ENCODE results near the gene F5.

F5 gene

DNA sequence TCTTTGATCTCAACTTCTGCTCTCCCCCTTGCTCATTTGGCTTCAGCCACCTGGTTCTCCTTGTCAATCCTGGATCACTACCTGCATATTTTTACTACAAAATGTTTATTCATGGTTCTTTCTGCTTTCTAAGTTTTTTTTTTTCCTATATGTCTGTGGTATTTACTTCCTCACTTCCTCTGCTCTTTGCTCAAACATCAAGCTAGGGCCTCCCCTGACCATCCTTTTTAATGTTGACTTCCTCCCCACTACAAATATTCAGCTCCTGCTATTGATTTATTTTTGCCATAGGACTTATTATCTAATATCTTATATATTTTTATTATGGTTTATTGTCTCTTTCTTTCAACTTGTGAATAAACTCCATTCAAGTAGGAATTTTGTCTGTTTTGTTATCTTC lies 86.5 kb downstream of the F5 start:
- Histone ChIP-seq H3K36me3 (ENCODE audit: control insufficient read depth in 1 of 2, insufficient read depth in 2 of 2, low read length in 2 of 2) (no peaks in the 10 kb centered on the region), H3K4me3 (ENCODE audit: low read depth in 1 of 2, low read length in 2 of 2) (no peak overlapping the region), H3K27me3 (ENCODE audit: low read depth, low read length) (no peaks in the 10 kb centered on the region), H3K9me3 (ENCODE audit: control insufficient read depth in 1 of 2, low read length in 2 of 2) (no peaks in the 10 kb centered on the region), H3K27ac (ENCODE audit: low read length) (no peak overlapping the region), H3K4me1 (ENCODE audit: control insufficient read depth in 1 of 2, insufficient read depth in 2 of 2, low read length in 2 of 2) (no peaks in the 10 kb centered on the region)

DNA sequence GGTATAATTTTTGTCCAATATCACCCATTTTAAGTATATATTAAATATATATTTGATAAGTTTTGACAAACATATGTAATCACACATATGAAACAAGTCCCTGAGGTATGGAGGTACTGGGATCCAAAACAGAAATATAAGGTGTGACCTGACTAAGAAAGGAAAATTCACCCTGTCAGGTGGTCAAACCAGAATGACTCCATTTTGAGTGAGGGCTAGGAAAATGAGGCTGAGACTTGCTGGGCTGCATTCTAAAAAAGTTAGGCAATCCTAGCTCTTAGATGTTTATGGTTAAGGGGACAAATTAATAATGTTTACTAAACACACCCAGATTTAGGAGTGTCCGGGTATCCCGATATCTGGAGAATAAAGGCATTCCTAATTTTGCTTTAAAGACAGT lies 89.0 kb downstream of the F5 start:
- no peaks in the 10 kb centered on the region for H3K27me3 ChIP-seq (ENCODE audit: low read depth, low read length)
- H3K4me1 ChIP-seq (ENCODE audit: control insufficient read depth in 1 of 2, insufficient read depth in 2 of 2, low read length in 2 of 2): no peaks in the 10 kb centered on the region
- H3K9me3 ChIP-seq (ENCODE audit: control insufficient read depth in 1 of 2, low read length in 2 of 2): no peaks in the 10 kb centered on the region
- H3K4me3 ChIP-seq (ENCODE audit: low read depth in 1 of 2, low read length in 2 of 2): no peak overlapping the region
- no peak overlapping the region for H3K27ac ChIP-seq (ENCODE audit: low read length)
- H3K36me3 ChIP-seq (ENCODE audit: control insufficient read depth in 1 of 2, insufficient read depth in 2 of 2, low read length in 2 of 2): no peaks in the 10 kb centered on the region

DNA sequence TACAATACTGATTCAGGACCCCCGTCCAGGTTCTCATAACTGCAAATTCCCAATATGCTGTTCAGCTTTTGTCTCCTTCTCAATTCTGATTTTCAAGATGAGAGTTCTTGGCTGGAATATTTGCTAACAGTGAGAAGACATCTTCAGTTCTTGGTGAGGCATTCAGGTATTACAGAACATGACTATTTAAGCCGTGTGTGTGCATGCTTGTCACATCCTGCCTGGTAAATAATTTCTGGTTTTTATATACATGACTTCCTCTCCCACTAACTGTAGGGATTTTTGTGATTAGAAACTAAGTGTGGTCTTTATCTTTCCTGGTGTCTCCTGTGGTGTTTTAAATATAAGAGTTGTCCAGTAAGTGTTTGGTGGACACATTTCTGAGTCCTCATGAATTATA lies 90.4 kb downstream of the F5 start:
- H3K27me3 ChIP-seq (ENCODE audit: low read depth, low read length): no peaks in the 10 kb centered on the region
- no peak overlapping the region for H3K27ac ChIP-seq (ENCODE audit: low read length)
- no peak overlapping the region for H3K4me3 ChIP-seq (ENCODE audit: low read depth in 1 of 2, low read length in 2 of 2)
- no peaks in the 10 kb centered on the region for H3K9me3 ChIP-seq (ENCODE audit: control insufficient read depth in 1 of 2, low read length in 2 of 2)
- H3K4me1 ChIP-seq (ENCODE audit: control insufficient read depth in 1 of 2, insufficient read depth in 2 of 2, low read length in 2 of 2): no peaks in the 10 kb centered on the region
- H3K36me3 ChIP-seq (ENCODE audit: control insufficient read depth in 1 of 2, insufficient read depth in 2 of 2, low read length in 2 of 2): no peaks in the 10 kb centered on the region

DNA sequence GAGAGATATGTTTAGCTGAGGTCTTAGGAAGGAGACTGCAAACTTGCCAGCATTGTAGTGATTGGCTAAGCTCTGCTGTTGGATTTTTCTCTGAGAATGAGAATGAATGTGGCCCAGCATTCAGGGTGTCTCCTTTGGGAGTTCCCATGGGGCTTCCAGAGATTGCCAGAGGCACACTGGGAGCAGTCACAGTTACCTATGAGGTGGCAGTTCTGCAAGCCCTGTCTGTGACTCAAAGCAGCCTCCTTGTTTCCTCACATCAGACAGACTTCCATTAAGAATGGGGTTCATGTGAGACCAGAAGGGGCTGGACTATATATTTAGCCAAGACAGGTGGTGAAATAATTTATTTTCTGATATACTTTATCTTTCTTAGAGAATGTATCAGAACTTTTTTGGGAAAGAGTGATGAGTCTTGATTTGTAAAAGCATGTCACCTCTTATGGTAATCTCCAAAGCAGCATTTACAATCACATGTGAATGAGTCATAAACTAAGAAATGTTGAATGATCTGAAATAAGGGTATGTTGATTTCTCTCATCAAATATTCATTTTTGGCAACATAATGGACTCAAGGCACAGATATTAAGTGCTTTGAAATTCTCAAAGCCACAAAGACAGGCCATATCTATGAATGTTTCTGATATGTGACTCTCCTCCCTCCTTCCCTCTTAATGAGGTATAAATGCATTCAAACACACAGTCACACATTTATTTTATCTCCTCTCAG lies 91.1 kb downstream of the F5 start:
- no peaks in the 10 kb centered on the region for H3K27me3 ChIP-seq (ENCODE audit: low read depth, low read length)
- H3K27ac ChIP-seq (ENCODE audit: low read length): no peak overlapping the region
- no peaks in the 10 kb centered on the region for H3K9me3 ChIP-seq (ENCODE audit: control insufficient read depth in 1 of 2, low read length in 2 of 2)
- H3K4me3 ChIP-seq (ENCODE audit: low read depth in 1 of 2, low read length in 2 of 2): no peak overlapping the region
- H3K36me3 ChIP-seq (ENCODE audit: control insufficient read depth in 1 of 2, insufficient read depth in 2 of 2, low read length in 2 of 2): no peaks in the 10 kb centered on the region
- no peaks in the 10 kb centered on the region for H3K4me1 ChIP-seq (ENCODE audit: control insufficient read depth in 1 of 2, insufficient read depth in 2 of 2, low read length in 2 of 2)

DNA sequence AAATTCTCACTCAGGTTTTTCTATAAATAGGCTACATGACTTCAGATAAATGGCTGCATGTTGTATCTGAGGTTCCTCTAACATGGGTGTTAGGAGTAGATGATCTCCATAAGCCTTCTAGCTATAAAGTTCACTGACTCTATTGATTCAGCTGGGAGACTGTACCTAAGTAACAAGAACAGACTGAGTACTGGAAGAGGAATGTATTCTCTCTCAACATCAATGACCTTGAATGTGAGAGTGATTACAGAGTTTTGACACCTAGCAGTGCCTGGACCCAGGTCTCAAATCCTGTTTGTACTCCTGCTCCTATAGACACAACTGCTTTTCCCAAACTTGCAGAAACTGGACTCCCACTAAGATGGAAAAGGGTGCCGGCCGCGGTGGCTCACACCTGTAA lies 91.9 kb downstream of the F5 start:
- Histone ChIP-seq H3K9me3 (ENCODE audit: control insufficient read depth in 1 of 2, low read length in 2 of 2) (no peaks in the 10 kb centered on the region), H3K27me3 (ENCODE audit: low read depth, low read length) (no peaks in the 10 kb centered on the region), H3K27ac (ENCODE audit: low read length) (no peak overlapping the region), H3K4me3 (ENCODE audit: low read depth in 1 of 2, low read length in 2 of 2) (no peak overlapping the region), H3K36me3 (ENCODE audit: control insufficient read depth in 1 of 2, insufficient read depth in 2 of 2, low read length in 2 of 2) (no peaks in the 10 kb centered on the region), H3K4me1 (ENCODE audit: control insufficient read depth in 1 of 2, insufficient read depth in 2 of 2, low read length in 2 of 2) (no peaks in the 10 kb centered on the region)

DNA sequence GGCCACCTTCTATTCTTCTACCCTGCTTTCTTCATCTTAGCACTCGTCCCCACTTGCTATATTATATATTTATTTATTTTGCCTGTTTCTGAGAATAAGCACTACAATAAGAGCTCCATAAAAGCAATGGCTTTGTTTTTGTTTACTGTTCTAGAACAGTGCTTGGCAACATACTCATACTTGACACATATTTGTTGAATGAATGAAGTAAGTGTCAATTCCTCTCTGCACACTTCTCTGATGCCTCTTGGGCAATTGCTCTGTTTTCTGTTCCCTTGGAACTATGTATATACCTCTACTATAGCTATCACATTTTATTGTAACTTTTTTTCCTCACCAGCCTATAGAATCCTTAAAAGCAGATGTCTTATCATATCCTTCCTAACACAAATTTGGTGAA lies 93.0 kb downstream of the F5 start:
- H3K27ac ChIP-seq (ENCODE audit: low read length): no peak overlapping the region
- H3K9me3 ChIP-seq (ENCODE audit: control insufficient read depth in 1 of 2, low read length in 2 of 2): no peaks in the 10 kb centered on the region
- no peaks in the 10 kb centered on the region for H3K4me1 ChIP-seq (ENCODE audit: control insufficient read depth in 1 of 2, insufficient read depth in 2 of 2, low read length in 2 of 2)
- H3K27me3 ChIP-seq (ENCODE audit: low read depth, low read length): no peaks in the 10 kb centered on the region
- H3K36me3 ChIP-seq (ENCODE audit: control insufficient read depth in 1 of 2, insufficient read depth in 2 of 2, low read length in 2 of 2): no peaks in the 10 kb centered on the region
- no peak overlapping the region for H3K4me3 ChIP-seq (ENCODE audit: low read depth in 1 of 2, low read length in 2 of 2)

DNA sequence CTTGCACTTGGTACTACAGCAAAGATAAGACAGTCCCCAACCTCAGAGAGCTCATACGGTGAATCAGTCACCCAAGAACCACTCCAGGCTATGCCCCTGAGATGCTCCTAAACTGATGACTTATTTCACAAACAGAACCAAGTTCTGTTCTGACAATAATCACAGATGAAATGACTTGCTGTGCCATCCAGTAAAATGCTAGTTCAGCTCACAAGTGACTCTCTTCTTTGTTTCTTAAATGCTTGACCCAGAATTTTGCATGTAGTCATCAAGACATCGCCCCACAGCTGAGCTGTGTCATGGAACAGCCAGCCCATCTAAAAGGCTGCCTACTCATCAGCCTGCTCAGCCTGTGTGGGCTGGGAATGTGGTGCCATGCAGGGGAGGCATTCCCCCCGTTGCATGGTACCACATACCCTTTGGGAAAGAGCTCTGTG lies 94.4 kb downstream of the F5 start:
- Histone ChIP-seq H3K4me1 (ENCODE audit: control insufficient read depth in 1 of 2, insufficient read depth in 2 of 2, low read length in 2 of 2) (peaks cover 0 to 4% of the 10 kb centered on the region in 2 donors), H3K9me3 (ENCODE audit: control insufficient read depth in 1 of 2, low read length in 2 of 2) (no peaks in the 10 kb centered on the region), H3K27me3 (ENCODE audit: low read depth, low read length) (no peaks in the 10 kb centered on the region), H3K27ac (ENCODE audit: low read length) (no peak overlapping the region), H3K36me3 (ENCODE audit: control insufficient read depth in 1 of 2, insufficient read depth in 2 of 2, low read length in 2 of 2) (no peaks in the 10 kb centered on the region), H3K4me3 (ENCODE audit: low read depth in 1 of 2, low read length in 2 of 2) (no peak overlapping the region)

DNA sequence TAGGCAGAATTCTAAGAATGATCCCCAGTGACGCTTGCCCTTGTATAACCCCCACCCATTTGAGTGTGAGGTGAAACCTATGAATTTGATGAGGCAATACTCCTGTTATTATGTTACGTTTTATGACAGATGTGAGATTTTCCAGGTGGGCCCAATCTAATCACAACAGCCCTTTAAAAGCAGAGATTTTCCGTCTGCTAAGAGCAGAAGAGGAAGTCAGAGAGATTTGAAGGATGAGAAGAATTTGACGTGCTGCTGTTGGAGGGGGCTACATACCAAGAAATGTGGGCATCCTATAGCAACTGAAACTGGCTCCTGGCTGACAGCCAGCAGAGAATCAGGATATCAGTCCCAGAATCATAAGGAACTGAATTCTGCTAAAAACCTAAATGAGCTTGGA lies 98.1 kb downstream of the F5 start:
- Histone ChIP-seq H3K27me3 (ENCODE audit: low read depth, low read length) (no peaks in the 10 kb centered on the region), H3K9me3 (ENCODE audit: control insufficient read depth in 1 of 2, low read length in 2 of 2) (no peaks in the 10 kb centered on the region), H3K4me1 (ENCODE audit: control insufficient read depth in 1 of 2, insufficient read depth in 2 of 2, low read length in 2 of 2) (peaks cover 6 to 11% of the 10 kb centered on the region in 2 donors), H3K4me3 (ENCODE audit: low read depth in 1 of 2, low read length in 2 of 2) (no peak overlapping the region), H3K27ac (ENCODE audit: low read length) (no peak overlapping the region), H3K36me3 (ENCODE audit: control insufficient read depth in 1 of 2, insufficient read depth in 2 of 2, low read length in 2 of 2) (peaks cover 0 to 12% of the 10 kb centered on the region in 2 donors)

DNA sequence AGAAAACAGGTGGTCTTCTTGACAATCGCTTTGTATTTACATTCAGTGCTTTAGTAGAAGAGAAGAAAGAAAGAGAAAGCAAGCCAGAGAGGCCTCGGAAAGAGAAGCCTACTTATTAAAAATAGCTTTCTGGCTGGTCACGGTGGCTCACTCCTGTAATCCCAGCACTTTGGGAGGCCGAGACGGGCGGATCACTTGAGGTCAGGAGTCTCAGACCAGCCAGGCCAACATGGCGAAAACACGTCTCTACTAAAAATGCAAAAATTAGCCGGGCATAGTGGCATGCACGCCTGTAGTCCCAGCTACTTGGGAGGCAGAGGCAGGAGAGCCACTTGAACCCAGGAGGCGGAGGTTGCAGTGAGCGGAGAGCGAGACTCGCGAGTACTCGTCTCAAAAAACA lies 98.7 kb downstream of the F5 start:
- Histone ChIP-seq H3K4me3 (ENCODE audit: low read depth in 1 of 2, low read length in 2 of 2) (peak overlapping the region in 1 of 2 donors; percentile 83), H3K27me3 (ENCODE audit: low read depth, low read length) (no peaks in the 10 kb centered on the region), H3K9me3 (ENCODE audit: control insufficient read depth in 1 of 2, low read length in 2 of 2) (no peaks in the 10 kb centered on the region), H3K4me1 (ENCODE audit: control insufficient read depth in 1 of 2, insufficient read depth in 2 of 2, low read length in 2 of 2) (peaks cover 6 to 11% of the 10 kb centered on the region in 2 donors), H3K36me3 (ENCODE audit: control insufficient read depth in 1 of 2, insufficient read depth in 2 of 2, low read length in 2 of 2) (peaks cover 0 to 12% of the 10 kb centered on the region in 2 donors), H3K27ac (ENCODE audit: low read length) (peak overlapping the region; percentile 98)

DNA sequence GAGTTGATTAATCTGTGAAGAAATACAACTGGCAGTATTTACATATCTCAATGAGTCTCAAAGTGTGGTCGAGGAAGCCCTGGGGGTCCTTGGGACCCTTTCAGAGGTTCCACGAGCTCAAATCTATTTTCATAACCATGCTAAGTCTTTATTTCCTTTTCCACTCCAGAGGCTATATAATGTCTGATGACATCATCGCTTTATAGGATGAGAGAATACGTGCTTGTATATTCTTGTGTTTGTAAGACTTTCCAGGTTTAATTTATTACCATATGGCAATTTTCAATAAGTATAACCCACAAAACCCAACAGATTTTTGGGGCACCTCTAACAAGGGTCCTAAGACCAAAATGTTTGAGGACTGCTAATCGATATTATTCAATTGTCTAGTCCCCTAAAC lies 99.1 kb downstream of the F5 start:
- no peaks in the 10 kb centered on the region for H3K9me3 ChIP-seq (ENCODE audit: control insufficient read depth in 1 of 2, low read length in 2 of 2)
- peaks cover 0 to 12% of the 10 kb centered on the region in 2 donors for H3K36me3 ChIP-seq (ENCODE audit: control insufficient read depth in 1 of 2, insufficient read depth in 2 of 2, low read length in 2 of 2)
- H3K27ac ChIP-seq (ENCODE audit: low read length): peak overlapping the region; percentile 98
- H3K4me3 ChIP-seq (ENCODE audit: low read depth in 1 of 2, low read length in 2 of 2): peak overlapping the region; percentile 83 to 86
- H3K27me3 ChIP-seq (ENCODE audit: low read depth, low read length): no peaks in the 10 kb centered on the region
- H3K4me1 ChIP-seq (ENCODE audit: control insufficient read depth in 1 of 2, insufficient read depth in 2 of 2, low read length in 2 of 2): peaks cover 6 to 11% of the 10 kb centered on the region in 2 donors

DNA sequence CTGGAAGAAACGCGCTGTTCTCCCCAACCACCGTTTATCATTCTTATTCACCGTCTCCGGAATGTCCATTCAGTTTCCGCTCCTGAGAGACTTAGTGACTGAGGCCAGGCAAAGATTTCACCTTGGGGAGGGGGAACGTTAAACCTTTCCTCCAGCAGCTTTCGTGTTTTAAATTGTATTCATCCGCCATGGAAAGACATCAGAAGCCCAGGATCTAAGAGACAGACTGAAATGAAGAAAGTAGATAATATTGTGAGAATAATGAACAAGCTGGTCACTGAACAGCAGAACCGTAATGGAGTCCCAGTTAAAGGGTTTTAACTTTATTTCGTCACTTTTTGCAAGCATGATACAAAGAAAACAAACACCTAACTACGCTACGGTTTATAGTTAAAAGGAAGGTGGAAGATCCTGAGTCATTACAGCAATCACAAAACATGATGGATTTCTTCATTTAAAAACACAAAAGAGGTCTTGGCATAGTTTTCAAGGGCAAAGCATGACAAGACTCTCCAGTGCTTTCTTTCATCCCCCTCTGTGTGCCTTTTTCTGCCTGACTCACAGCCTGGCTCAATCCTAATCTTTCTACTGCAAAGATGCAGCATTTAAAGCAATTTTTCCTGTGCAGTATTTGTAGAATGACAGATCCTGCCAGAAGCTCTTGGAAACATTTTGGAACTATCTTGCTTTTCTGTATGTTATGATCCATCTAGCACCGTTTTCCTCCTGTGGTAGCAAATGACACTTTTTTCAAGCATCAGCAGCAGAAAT lies 99.8 kb downstream of the F5 start:
- H3K27me3 ChIP-seq (ENCODE audit: low read depth, low read length): no peaks in the 10 kb centered on the region
- H3K4me1 ChIP-seq (ENCODE audit: control insufficient read depth in 1 of 2, insufficient read depth in 2 of 2, low read length in 2 of 2): peaks cover 6 to 11% of the 10 kb centered on the region in 2 donors
- no peaks in the 10 kb centered on the region for H3K9me3 ChIP-seq (ENCODE audit: control insufficient read depth in 1 of 2, low read length in 2 of 2)
- H3K27ac ChIP-seq (ENCODE audit: low read length): peak overlapping the region; percentile 98
- peak overlapping the region; percentile 83 to 86 for H3K4me3 ChIP-seq (ENCODE audit: low read depth in 1 of 2, low read length in 2 of 2)
- peaks cover 0 to 12% of the 10 kb centered on the region in 2 donors for H3K36me3 ChIP-seq (ENCODE audit: control insufficient read depth in 1 of 2, insufficient read depth in 2 of 2, low read length in 2 of 2)
